ENCODE data around the gene PARM1.
"Not testable (repeated sequence)": the region's sequence is repeated elsewhere in the genome, so short reads cannot be mapped to it uniquely, and the experiment has no call there.

PARM1 gene

DNA sequence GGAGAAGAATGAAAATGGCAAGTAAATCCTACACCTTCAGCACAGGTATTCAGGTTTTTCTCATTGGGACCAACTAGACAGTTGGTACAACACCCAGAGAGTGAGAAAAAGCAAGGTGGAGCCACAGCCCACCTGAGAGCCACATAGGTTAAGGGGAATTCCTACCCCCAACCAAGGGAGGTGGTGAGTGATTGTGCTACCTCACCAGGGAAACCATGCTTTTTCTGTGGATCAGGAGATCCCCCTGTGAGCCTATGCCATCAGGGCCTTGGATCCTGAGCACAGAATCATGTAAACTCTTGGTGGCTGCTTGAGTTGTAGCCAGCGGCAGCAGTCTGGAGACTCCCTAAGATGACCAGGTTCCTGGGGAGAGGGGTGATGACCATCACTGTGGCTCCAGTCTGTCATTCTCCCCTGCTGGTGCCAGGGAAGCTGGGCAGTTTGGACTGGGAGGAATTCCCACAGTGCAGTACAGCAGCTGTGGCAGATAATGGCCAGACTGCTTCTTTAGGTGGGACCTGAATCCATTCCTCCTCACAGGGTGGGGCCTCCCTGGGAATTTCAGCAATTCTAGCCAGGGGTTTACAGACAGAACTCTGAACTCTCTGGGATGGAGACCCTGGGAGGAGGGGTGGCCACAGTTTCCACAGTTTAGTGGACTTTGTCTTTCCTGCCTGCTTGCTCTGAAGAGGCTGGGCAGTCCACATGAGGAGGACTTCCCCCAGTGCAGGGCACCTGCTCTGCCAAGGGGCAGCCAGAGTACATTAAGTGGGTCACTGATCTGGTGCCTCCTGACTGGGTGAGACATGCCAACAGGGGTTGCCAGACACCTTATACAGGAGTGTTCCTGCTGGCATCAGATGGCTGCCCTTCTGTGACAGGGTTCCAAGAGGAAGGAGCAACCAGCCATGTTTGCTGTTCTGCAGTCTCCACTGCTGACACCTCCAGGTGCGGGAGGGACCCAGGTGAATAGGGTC is 43.2 kb downstream of the PARM1 start:
- TF ChIP-seq, protein P1, sequence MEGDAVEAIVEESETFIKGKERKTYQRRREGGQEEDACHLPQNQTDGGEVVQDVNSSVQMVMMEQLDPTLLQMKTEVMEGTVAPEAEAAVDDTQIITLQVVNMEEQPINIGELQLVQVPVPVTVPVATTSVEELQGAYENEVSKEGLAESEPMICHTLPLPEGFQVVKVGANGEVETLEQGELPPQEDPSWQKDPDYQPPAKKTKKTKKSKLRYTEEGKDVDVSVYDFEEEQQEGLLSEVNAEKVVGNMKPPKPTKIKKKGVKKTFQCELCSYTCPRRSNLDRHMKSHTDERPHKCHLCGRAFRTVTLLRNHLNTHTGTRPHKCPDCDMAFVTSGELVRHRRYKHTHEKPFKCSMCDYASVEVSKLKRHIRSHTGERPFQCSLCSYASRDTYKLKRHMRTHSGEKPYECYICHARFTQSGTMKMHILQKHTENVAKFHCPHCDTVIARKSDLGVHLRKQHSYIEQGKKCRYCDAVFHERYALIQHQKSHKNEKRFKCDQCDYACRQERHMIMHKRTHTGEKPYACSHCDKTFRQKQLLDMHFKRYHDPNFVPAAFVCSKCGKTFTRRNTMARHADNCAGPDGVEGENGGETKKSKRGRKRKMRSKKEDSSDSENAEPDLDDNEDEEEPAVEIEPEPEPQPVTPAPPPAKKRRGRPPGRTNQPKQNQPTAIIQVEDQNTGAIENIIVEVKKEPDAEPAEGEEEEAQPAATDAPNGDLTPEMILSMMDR (IDR thresholded peaks at IDR 0.05; ENCODE audit: insufficient read depth, low read length, missing control alignments) = no peak
- ChIA-PET CTCF (no interaction called here), POLR2A (no interaction called here)
- no peak for DNase-seq (ENCODE audit: low read depth, low spot score)
- H3K4me3 ChIP-seq (ENCODE audit: low read depth, low read length) = no peak overlapping the region

DNA sequence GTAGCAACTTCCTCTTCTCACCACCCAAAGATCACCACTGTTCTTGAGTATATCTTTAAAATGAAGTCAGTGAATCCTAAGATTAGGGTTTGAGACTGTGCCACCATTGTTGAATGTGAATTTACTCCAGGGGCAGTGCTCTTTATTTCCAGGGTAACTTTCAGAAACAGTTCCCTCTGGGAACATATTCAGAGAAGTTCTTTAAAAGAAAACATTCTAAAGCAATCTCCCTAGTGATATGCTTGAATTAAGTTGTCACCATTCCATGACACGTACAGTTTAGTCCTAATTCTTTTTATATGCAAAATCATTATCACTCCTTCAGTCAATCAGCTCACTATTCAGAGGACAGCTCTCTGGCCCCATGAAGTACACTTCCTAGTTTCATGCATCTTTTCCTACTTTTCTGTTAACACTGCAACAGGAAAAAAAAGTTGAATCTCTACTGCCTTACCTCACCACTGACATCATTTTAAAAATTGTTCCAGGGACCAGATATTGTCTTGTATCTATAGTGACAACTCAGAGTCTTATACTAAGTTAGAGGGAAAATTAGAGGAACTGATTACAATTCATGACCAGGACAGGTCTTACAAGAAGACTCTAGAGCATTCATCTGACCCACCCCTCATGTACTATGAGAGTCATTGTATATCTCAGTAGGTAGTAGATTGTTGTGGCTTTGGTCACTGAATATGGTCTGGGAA is 49.8 kb downstream of the PARM1 start:
- ChIA-PET CTCF (no interaction called here), POLR2A (no interaction called here)
- TF ChIP-seq, protein P1 (IDR thresholded peaks at IDR 0.05; ENCODE audit: insufficient read depth, low read length, missing control alignments) = no peak

DNA sequence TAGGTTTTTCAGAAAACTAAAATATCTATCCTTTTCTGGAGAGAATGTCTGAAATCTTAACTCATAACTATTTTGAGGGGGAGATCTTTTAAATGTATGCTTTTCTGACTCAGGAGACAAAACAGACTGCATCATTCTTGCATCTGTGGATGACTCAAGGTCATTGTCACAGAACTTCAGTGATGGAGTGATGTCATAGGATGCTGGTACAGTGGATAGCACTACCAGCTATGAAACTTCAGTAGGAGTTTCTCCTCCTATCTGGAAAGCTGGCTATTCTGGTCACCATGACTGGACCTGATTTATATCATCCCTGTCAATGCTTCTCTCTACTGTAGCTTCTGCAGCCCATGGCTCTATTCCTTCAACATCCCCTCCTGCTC is 50.3 kb downstream of the PARM1 start:
- DNase-seq (ENCODE audit: low read depth, low spot score) = no peak
- TF ChIP-seq, protein P1 (IDR thresholded peaks at IDR 0.05; ENCODE audit: insufficient read depth, low read length, missing control alignments) = no peak
- H3K4me3 ChIP-seq (ENCODE audit: low read depth, low read length) = no peak overlapping the region
- CTCF ChIA-PET = no interaction called here
- POLR2A ChIA-PET = no interaction called here

More for the DNA sequence above, 49.8 kb downstream of the PARM1 start:
- DNase-seq (ENCODE audit: low read depth, low spot score) = no peak
- H3K4me3 ChIP-seq (ENCODE audit: low read depth, low read length) = no peak overlapping the region

DNA sequence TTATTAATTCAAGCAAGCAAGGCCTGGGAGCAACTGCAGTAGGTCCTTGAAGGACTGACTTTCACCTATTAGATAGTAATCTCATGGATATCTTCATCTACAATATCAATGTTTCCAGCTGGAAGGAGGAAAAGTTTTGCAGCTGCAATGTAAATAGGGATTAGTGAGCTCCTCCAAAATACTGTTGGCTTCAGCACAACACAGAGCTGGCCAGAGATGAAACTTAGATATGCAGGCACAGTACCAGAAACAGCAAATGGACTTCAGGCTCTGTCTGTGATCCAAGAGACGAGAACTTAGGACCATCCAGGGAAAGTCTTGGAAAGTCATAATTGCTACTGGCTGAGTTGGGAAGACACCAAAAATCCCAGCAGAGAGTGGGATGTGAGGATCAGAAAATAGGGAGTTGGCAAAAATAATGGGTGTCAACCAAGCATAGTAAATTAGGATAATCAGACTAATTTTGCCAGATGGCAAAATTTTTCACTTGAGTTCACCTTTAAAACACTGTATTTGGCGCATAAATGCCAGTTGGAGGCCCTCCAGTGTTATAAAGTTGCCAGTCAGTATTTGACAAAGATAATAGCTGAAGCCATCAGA is 57.5 kb downstream of the PARM1 start:
- TF ChIP-seq, protein P1 (IDR thresholded peaks at IDR 0.05; ENCODE audit: insufficient read depth, low read length, missing control alignments) = no peak
- ChIA-PET CTCF (no interaction called here), POLR2A (no interaction called here)
- DNase-seq (ENCODE audit: low read depth, low spot score) = no peak
- no peak overlapping the region for H3K4me3 ChIP-seq (ENCODE audit: low read depth, low read length)

DNA sequence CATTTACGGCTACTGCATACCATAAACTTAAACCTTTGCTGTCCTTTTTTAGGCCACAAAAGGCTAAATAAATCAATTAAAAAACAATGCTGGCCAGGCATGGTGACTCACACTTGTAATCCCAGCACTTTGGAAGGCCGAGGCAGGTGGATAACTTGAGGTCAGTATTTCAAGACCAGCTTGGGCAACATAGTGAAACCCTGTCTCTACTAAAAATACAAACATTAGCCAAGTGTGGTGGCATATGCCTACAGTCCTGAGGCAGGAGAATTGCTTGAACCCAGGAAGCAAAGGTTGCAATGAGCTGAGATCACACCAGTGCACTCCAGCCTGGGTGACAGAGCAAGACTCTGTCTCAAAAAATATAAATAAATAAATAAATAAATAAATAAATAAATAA is 61.5 kb downstream of the PARM1 start:
- POLR2A ChIA-PET, CTCF ChIA-PET: not testable (repeated sequence)

DNA sequence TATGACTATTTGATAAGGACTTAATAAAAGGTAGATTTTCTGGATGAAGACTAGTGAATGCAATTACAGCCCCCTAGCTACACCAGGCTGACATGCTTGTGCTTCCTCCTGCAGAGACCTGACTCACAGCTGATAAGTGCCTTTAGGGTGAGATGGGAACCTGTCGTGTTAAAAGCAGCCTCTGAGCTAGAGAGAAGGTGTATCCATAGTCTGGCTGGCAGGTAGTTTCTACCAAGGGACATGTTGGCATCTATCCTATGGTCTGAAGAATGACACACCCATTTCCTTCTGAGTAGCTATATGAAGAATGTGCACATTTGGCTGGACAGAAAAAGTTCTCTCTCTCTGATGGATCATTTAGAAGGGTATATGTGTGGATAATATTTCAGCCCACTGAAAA is 64.1 kb downstream of the PARM1 start:
- ChIA-PET POLR2A (no interaction called here), CTCF (no interaction called here)
- H3K4me3 ChIP-seq (ENCODE audit: low read depth, low read length) = no peak overlapping the region
- TF ChIP-seq, protein P1 (IDR thresholded peaks at IDR 0.05; ENCODE audit: insufficient read depth, low read length, missing control alignments) = no peak
- no peak for DNase-seq (ENCODE audit: low read depth, low spot score)

More for the DNA sequence above, 61.5 kb downstream of the PARM1 start:
- DNase-seq (ENCODE audit: low read depth, low spot score); H3K4me3 ChIP-seq (ENCODE audit: low read depth, low read length): not testable (repeated sequence)
